Left colon (tissue), 2 donors: ENCODE data around the gene PRDX2. TPM values are rescaled to one million over a fixed set of nuclear protein-coding genes. Genes with fewer than 3 reads are reported as not detected.
A peak's percentile ranks its signal among the peaks of the same experiment; 100 is the strongest.

Experiments
- ATAC-seq: fragments of 200-7000 bp; cut with Tn5 transposase; one replicate; pipeline ENCODE4 v1.9.1; 2020; ENCODE audit warnings: mild to moderate bottlenecking, moderate library complexity
- DNase-seq, 2 donors: peaks; one replicate each; pipeline ENCODE4 v3.0.0-alpha.2; 2020
- intact Hi-C, 2 donors: fragments of 100-400 bp; cut with DNase I in 1 of 2; cut with micrococcal nuclease in 1 of 2; formaldehyde crosslinking; loops; one replicate each; pipeline versions ENCODE4 v1.11.2 to v1.14.0; 2022; cut with DNase I, micrococcal nuclease
- total RNA-seq, 2 donors: library from RNA; stranded (reverse); fragmentation: NEBNext Ultra II Directional; extraction: Animal tissue kit (Norgen Biotek cat#: 25700); gene quantifications; one replicate each; pipeline ENCODE4 v1.2.1, GENCODE V29; 2021
- donor health status: DM: no; HTN: no; CAD: no.
- donor health status: DM: yes; HTN: yes; CAD: no.

Gene PRDX2
- total RNA-seq, 2 donors from 2014 or later: 249 to 298 TPM

GRCh38 chr19:12796146-12797071 lies 5.2 kb downstream of the PRDX2 start:
- intact Hi-C loops: loop anchor here in 1 of 2 donors (5.0 kb wide), 1 partner anchor 34 kb away; no protein-coding TSS in a partner anchor
- ATAC-seq: peak; percentile 39

GRCh38 chr19:12794971-12795381 lies 6.6 kb downstream of the PRDX2 start:
- DNase-seq (no peak), ATAC-seq (no peak)
- intact Hi-C loops: loop anchor here in 1 of 2 donors (5.0 kb wide), 1 partner anchor 33 kb away; no protein-coding TSS in a partner anchor

More at GRCh38 chr19:12796146-12797071, 5.2 kb downstream of the PRDX2 start:
- DNase-seq: peak; percentile 74 to 83

GRCh38 chr19:12794196-12794941 lies 7.2 kb downstream of the PRDX2 start:
- ATAC-seq: no peak
- intact Hi-C loops: no loop called here
- no peak for DNase-seq

GRCh38 chr19:12793290-12794195 lies 8.1 kb downstream of the PRDX2 start:
- ATAC-seq (peak; percentile 35), DNase-seq (peak; percentile 93)
- intact Hi-C loops: no loop called here

- DNase-seq (peak in 1 of 2 donors; percentile 47), ATAC-seq (no peak)
- intact Hi-C loops: no loop called here
These were observed 8.7 kb downstream of the PRDX2 start for GRCh38 chr19:12792853-12793289.

GRCh38 chr19:12792051-12792852 lies 9.3 kb downstream of the PRDX2 start:
- DNase-seq (peak; percentile 76 to 84), ATAC-seq (no peak)
- intact Hi-C loops: no loop called here

- intact Hi-C loops: no loop called here
- peak; percentile 40 for ATAC-seq
- DNase-seq: peak; percentile 97
These were observed 10.1 kb downstream of the PRDX2 start, which contains the start of gene JUNB for GRCh38 chr19:12791345-12792050. TSS of gene JUNB (plus strand) at chr19:12791486. CDS start at chr19:12791772, 286 bp downstream.

- no peak for ATAC-seq
These were observed 10.8 kb downstream of the PRDX2 start for GRCh38 chr19:12790628-12791344.

GRCh38 chr19:12789904-12790619 lies 11.5 kb downstream of the PRDX2 start:
- intact Hi-C loops: no loop called here
- DNase-seq (peak; percentile 95 to 98), ATAC-seq (peak; percentile 44)

More at GRCh38 chr19:12790628-12791344, 10.8 kb downstream of the PRDX2 start:
- DNase-seq: no peak
- intact Hi-C loops: no loop called here

- DNase-seq (peak; percentile 76 to 84), ATAC-seq (peak; percentile 32)
- intact Hi-C loops: no loop called here
These were observed 12.3 kb downstream of the PRDX2 start for GRCh38 chr19:12789098-12789903.

- DNase-seq: peak; percentile 91 to 92
- peak; percentile 12 for ATAC-seq
- intact Hi-C loops: no loop called here
These were observed 12.9 kb downstream of the PRDX2 start for GRCh38 chr19:12788682-12789097.

- no peak for ATAC-seq
- DNase-seq: peak in 1 of 2 donors; percentile 3
- intact Hi-C loops: no loop called here
These were observed 13.4 kb downstream of the PRDX2 start for GRCh38 chr19:12788042-12788681.

GRCh38 chr19:12787458-12787857 lies 14.1 kb downstream of the PRDX2 start:
- ATAC-seq (no peak), DNase-seq (peak in 1 of 2 donors; percentile 13)
- intact Hi-C loops: no loop called here

GRCh38 chr19:12786952-12787351 lies 14.6 kb downstream of the PRDX2 start:
- intact Hi-C loops: no loop called here
- DNase-seq: no peak
- no peak for ATAC-seq
